Liver (tissue), 3 donors: ENCODE measurements around the gene GTPBP6.

Experiments
- ATF3 ChIP-seq: IDR thresholded peaks from 2 replicates; pipeline ENCODE4 v1.6.1; 2016; ENCODE audit warnings: antibody characterized with exemption
- EGR1 ChIP-seq, 2 donors: IDR thresholded peaks; 2 replicates each; pipeline ENCODE4 v1.6.1; 2016 to 2018; ENCODE audit warnings: antibody characterized with exemption in 2 of 2, low read depth in 2 of 2
- FOXA1 ChIP-seq: IDR thresholded peaks from 2 replicates; pipeline ENCODE4 v1.6.1; 2016; ENCODE audit warnings: antibody characterized with exemption
- FOXA2 ChIP-seq: IDR thresholded peaks from 2 replicates; pipeline ENCODE4 v1.6.1; 2016; ENCODE audit warnings: antibody characterized with exemption
- JUND ChIP-seq, 2 donors: IDR thresholded peaks; 2 replicates each; pipeline ENCODE4 v1.6.1; 2016; ENCODE audit warnings: antibody characterized with exemption in 2 of 2
- RAD21 ChIP-seq, 2 donors: IDR thresholded peaks; 2 replicates each; pipeline ENCODE4 v1.6.1; 2016; ENCODE audit warnings: antibody characterized with exemption in 2 of 2, mild to moderate bottlenecking in 2 of 2
- REST ChIP-seq: IDR thresholded peaks from 2 replicates; pipeline ENCODE4 v1.6.1; 2016; ENCODE audit warnings: antibody characterized with exemption, mild to moderate bottlenecking
- SP1 ChIP-seq: IDR thresholded peaks from 2 replicates; pipeline ENCODE4 v1.6.1; 2018; ENCODE audit warnings: antibody characterized with exemption, mild to moderate bottlenecking
- TAF1 ChIP-seq: conservative IDR thresholded peaks from 2 replicates; pipeline ENCODE4 v1.6.1; 2016; ENCODE audit warnings: antibody characterized with exemption, mild to moderate bottlenecking
- YY1 ChIP-seq: IDR thresholded peaks from 2 replicates; pipeline ENCODE4 v1.6.1; 2016; ENCODE audit warnings: antibody characterized with exemption, mild to moderate bottlenecking
- TF ChIP-seq, protein P1 (sequence below): fragments of 150-350 bp; IDR thresholded peaks from 2 replicates; pipeline ENCODE4 v1.5.1; 2017; ENCODE audit warnings: improper control_type of control experiment, low read depth, low read length; ENCODE audit not compliant: missing input control
- TF ChIP-seq, protein P2 (sequence below): IDR thresholded peaks from 2 replicates; pipeline ENCODE4 v1.6.1; 2016; ENCODE audit warnings: antibody characterized with exemption
- donor health status: healthy.
- donor health status: healthy.

GRCh38 chrX:362937-363620, 44.5 kb upstream of the GTPBP6 start:
- TF ChIP-seq, protein P1, sequence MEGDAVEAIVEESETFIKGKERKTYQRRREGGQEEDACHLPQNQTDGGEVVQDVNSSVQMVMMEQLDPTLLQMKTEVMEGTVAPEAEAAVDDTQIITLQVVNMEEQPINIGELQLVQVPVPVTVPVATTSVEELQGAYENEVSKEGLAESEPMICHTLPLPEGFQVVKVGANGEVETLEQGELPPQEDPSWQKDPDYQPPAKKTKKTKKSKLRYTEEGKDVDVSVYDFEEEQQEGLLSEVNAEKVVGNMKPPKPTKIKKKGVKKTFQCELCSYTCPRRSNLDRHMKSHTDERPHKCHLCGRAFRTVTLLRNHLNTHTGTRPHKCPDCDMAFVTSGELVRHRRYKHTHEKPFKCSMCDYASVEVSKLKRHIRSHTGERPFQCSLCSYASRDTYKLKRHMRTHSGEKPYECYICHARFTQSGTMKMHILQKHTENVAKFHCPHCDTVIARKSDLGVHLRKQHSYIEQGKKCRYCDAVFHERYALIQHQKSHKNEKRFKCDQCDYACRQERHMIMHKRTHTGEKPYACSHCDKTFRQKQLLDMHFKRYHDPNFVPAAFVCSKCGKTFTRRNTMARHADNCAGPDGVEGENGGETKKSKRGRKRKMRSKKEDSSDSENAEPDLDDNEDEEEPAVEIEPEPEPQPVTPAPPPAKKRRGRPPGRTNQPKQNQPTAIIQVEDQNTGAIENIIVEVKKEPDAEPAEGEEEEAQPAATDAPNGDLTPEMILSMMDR, result no peak
- no peak for TF ChIP-seq REST
- TF ChIP-seq JUND (IDR thresholded peaks at IDR 0.05), result no peak
- TF ChIP-seq SP1, result no peak
- TF ChIP-seq YY1, result no peak
- no peak for TF ChIP-seq FOXA2
- no peak for TF ChIP-seq TAF1
- no peak for TF ChIP-seq FOXA1
- no peak for TF ChIP-seq RAD21 (IDR thresholded peaks at IDR 0.05)
- TF ChIP-seq, protein P2, sequence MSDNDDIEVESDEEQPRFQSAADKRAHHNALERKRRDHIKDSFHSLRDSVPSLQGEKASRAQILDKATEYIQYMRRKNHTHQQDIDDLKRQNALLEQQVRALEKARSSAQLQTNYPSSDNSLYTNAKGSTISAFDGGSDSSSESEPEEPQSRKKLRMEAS, result no peak
- no peak for TF ChIP-seq ATF3
- TF ChIP-seq EGR1 (IDR thresholded peaks at IDR 0.05; ENCODE audit: low read depth in 2 of 2), result no peak
